BLaER1 (cell line): Measurements from ENCODE around the gene FAM171A2.
"Not testable (repeated sequence)": the region's sequence is repeated elsewhere in the genome, so short reads cannot be mapped to it uniquely, and the experiment has no call there.

Experiments
- H3K27ac ChIP-seq: shearing (Covaris generic); formaldehyde crosslinking; 2 replicates; pipeline ENCODE4 v1.8.1; 2022
- H3K27me3 ChIP-seq: shearing (Covaris generic); formaldehyde crosslinking; 2 replicates; pipeline ENCODE4 v1.8.1; 2022
- H3K36me3 ChIP-seq: shearing (Covaris generic); formaldehyde crosslinking; 2 replicates; pipeline ENCODE4 v1.8.1; 2022
- H3K4me1 ChIP-seq: shearing (Covaris generic); formaldehyde crosslinking; 2 replicates; pipeline ENCODE4 v1.8.1; 2022
- H3K4me2 ChIP-seq: shearing (Covaris generic); formaldehyde crosslinking; 2 replicates; pipeline ENCODE4 v1.8.1; 2022
- H3K4me3 ChIP-seq: shearing (Covaris generic); formaldehyde crosslinking; 2 replicates; pipeline ENCODE4 v1.8.1; 2022
- H3K9ac ChIP-seq: shearing (Covaris generic); formaldehyde crosslinking; 2 replicates; pipeline ENCODE4 v1.8.1; 2022
- H3K9me3 ChIP-seq: shearing (Covaris generic); formaldehyde crosslinking; 2 replicates; pipeline ENCODE4 v1.8.1; 2022
- H4K20me1 ChIP-seq: shearing (Covaris generic); formaldehyde crosslinking; 2 replicates; pipeline ENCODE4 v1.8.1; 2022
- Cebpa-rat ChIP-seq: shearing (Covaris generic); IDR thresholded peaks from 2 replicates; pipeline ENCODE4 v1.8.1; 2022

Gene FAM171A2

GRCh38 chr17:44348234-44348987 is 15.2 kb downstream of the FAM171A2 start:
- peak overlapping the region; percentile 12; the same call in 1 of the 2 replicates for H3K9ac ChIP-seq

GRCh38 chr17:44347206-44348055 is 16.2 kb downstream of the FAM171A2 start:
- H3K27ac ChIP-seq: peak overlapping the region; percentile 62
- peak overlapping the region; percentile 92 for H3K4me2 ChIP-seq
- H4K20me1 ChIP-seq: peaks cover 49% of the 10 kb centered on the region
- H3K4me1 ChIP-seq: peaks cover 51% of the 10 kb centered on the region
- not testable (repeated sequence) for H3K9ac ChIP-seq, H3K27me3 ChIP-seq, H3K4me3 ChIP-seq, H3K9me3 ChIP-seq
- peaks cover 34% of the 10 kb centered on the region for H3K36me3 ChIP-seq

More at GRCh38 chr17:44348234-44348987, 15.2 kb downstream of the FAM171A2 start:
- no peaks in the 10 kb centered on the region for H3K9me3 ChIP-seq
- peaks cover 59% of the 10 kb centered on the region for H4K20me1 ChIP-seq
- H3K4me3 ChIP-seq: no peak overlapping the region
- peaks cover 52% of the 10 kb centered on the region for H3K4me1 ChIP-seq
- peak overlapping the region; percentile 62 for H3K27ac ChIP-seq
- TF ChIP-seq Cebpa-rat: no peak
- H3K4me2 ChIP-seq: peak overlapping the region; percentile 92
- peaks cover 14% of the 10 kb centered on the region for H3K27me3 ChIP-seq
- peaks cover 42% of the 10 kb centered on the region for H3K36me3 ChIP-seq

- H3K9ac ChIP-seq: peak overlapping the region; percentile 83
- H3K4me3 ChIP-seq: peak overlapping the region; percentile 88
- peaks cover 22% of the 10 kb centered on the region for H3K36me3 ChIP-seq
- H3K4me1 ChIP-seq: peaks cover 51% of the 10 kb centered on the region
- no peaks in the 10 kb centered on the region for H3K27me3 ChIP-seq
- no peak for TF ChIP-seq Cebpa-rat
- H3K27ac ChIP-seq: peak overlapping the region; percentile 68
- H3K4me2 ChIP-seq: peak overlapping the region; percentile 92
- no peaks in the 10 kb centered on the region for H3K9me3 ChIP-seq
- peaks cover 37% of the 10 kb centered on the region for H4K20me1 ChIP-seq
These were observed 17.4 kb downstream of the FAM171A2 start for GRCh38 chr17:44346064-44346844.

- H3K4me3 ChIP-seq: peak overlapping the region; percentile 88
- H3K4me1 ChIP-seq: peaks cover 51% of the 10 kb centered on the region
- H3K9me3 ChIP-seq: no peaks in the 10 kb centered on the region
- peak overlapping the region; percentile 92 for H3K4me2 ChIP-seq
- peaks cover 30% of the 10 kb centered on the region for H4K20me1 ChIP-seq
- H3K27me3 ChIP-seq: no peaks in the 10 kb centered on the region
- no peak for TF ChIP-seq Cebpa-rat
- H3K36me3 ChIP-seq: peaks cover 15% of the 10 kb centered on the region
- peak overlapping the region; percentile 68 for H3K27ac ChIP-seq
- H3K9ac ChIP-seq: peak overlapping the region; percentile 83
These were observed 18.1 kb downstream of the FAM171A2 start for GRCh38 chr17:44345454-44346026.

GRCh38 chr17:44344939-44345453 is 18.7 kb downstream of the FAM171A2 start, which contains the start of gene GRN:
GRN (plus strand) TSS chr17:44345302; CDS start chr17:44349165, 3,863 bp downstream.
- Histone ChIP-seq H3K4me3 (peak within 1 kb of the TSS; percentile 88), H3K9me3 (no peaks in the 10 kb centered on the region), H3K27me3 (no peaks in the 10 kb centered on the region), H4K20me1 (peaks cover 27% of the 10 kb centered on the region), H3K27ac (peak within 1 kb of the TSS; percentile 68), H3K9ac (peak within 1 kb of the TSS; percentile 83), H3K36me3 (peaks cover 10% of the 10 kb centered on the region), H3K4me1 (peaks cover 51% of the 10 kb centered on the region), H3K4me2 (peak within 1 kb of the TSS; percentile 92)
- no peak for TF ChIP-seq Cebpa-rat

- H3K4me2 ChIP-seq: peak overlapping the region; percentile 92
These were observed 20.0 kb downstream of the FAM171A2 start for GRCh38 chr17:44343510-44344209.

GRCh38 chr17:44340553-44340952 is 23.1 kb downstream of the FAM171A2 start:
- H3K4me3 ChIP-seq, H3K9me3 ChIP-seq, H3K27ac ChIP-seq, H3K4me2 ChIP-seq, H3K9ac ChIP-seq, H3K36me3 ChIP-seq, H3K27me3 ChIP-seq, H4K20me1 ChIP-seq: not testable (repeated sequence)
- H3K4me1 ChIP-seq: peaks cover 18% of the 10 kb centered on the region

More at GRCh38 chr17:44343510-44344209, 20.0 kb downstream of the FAM171A2 start:
- Histone ChIP-seq H4K20me1 (peaks cover 15% of the 10 kb centered on the region), H3K9me3 (no peaks in the 10 kb centered on the region), H3K27ac (no peak overlapping the region), H3K4me1 (peaks cover 45% of the 10 kb centered on the region), H3K36me3 (no peaks in the 10 kb centered on the region), H3K27me3 (no peaks in the 10 kb centered on the region), H3K4me3 (no peak overlapping the region), H3K9ac (no peak overlapping the region)
- TF ChIP-seq Cebpa-rat: no peak

- H3K27me3 ChIP-seq: no peaks in the 10 kb centered on the region
- no peak overlapping the region for H3K9ac ChIP-seq
- H3K27ac ChIP-seq: no peak overlapping the region
- TF ChIP-seq Cebpa-rat: no peak
- H3K4me3 ChIP-seq: no peak overlapping the region
- no peaks in the 10 kb centered on the region for H3K36me3 ChIP-seq
- peak overlapping the region; percentile 40 for H3K4me2 ChIP-seq
- H4K20me1 ChIP-seq: no peaks in the 10 kb centered on the region
- peaks cover 20% of the 10 kb centered on the region for H3K4me1 ChIP-seq
- no peaks in the 10 kb centered on the region for H3K9me3 ChIP-seq
These were observed 25.0 kb downstream of the FAM171A2 start for GRCh38 chr17:44338702-44339101.
